ENCODE data around the gene MED12L.
A peak's percentile ranks its signal among the peaks of the same experiment; 100 is the strongest.

MED12L gene

GRCh38 chr3:151300539-151300938 lies 215.1 kb downstream of the MED12L start:
- H3K27ac ChIP-seq: no peak overlapping the region
- H4K20me1 ChIP-seq (ENCODE audit: insufficient read depth): no peaks in the 10 kb centered on the region
- H3K9ac ChIP-seq: no peak overlapping the region
- H3K4me1 ChIP-seq (ENCODE audit: low read depth, poor library complexity, severe bottlenecking): peaks cover 13% of the 10 kb centered on the region
- no peak overlapping the region for H3K4me3 ChIP-seq (IDR thresholded peaks at IDR 0.05; ENCODE audit: insufficient read depth, low read depth, low read length)
- no peaks in the 10 kb centered on the region for H3K36me3 ChIP-seq (ENCODE audit: insufficient read depth)
- no peak overlapping the region for H2AFZ ChIP-seq (ENCODE audit: low read depth)
- no peak overlapping the region for H3K4me2 ChIP-seq
- TF ChIP-seq, protein P1, sequence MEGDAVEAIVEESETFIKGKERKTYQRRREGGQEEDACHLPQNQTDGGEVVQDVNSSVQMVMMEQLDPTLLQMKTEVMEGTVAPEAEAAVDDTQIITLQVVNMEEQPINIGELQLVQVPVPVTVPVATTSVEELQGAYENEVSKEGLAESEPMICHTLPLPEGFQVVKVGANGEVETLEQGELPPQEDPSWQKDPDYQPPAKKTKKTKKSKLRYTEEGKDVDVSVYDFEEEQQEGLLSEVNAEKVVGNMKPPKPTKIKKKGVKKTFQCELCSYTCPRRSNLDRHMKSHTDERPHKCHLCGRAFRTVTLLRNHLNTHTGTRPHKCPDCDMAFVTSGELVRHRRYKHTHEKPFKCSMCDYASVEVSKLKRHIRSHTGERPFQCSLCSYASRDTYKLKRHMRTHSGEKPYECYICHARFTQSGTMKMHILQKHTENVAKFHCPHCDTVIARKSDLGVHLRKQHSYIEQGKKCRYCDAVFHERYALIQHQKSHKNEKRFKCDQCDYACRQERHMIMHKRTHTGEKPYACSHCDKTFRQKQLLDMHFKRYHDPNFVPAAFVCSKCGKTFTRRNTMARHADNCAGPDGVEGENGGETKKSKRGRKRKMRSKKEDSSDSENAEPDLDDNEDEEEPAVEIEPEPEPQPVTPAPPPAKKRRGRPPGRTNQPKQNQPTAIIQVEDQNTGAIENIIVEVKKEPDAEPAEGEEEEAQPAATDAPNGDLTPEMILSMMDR (conservative IDR thresholded peaks at IDR 0.05; ENCODE audit: low read depth, low read length): no peak
- no peaks in the 10 kb centered on the region for H3K79me2 ChIP-seq (ENCODE audit: insufficient read depth, low read depth)
- no peaks in the 10 kb centered on the region for H3K27me3 ChIP-seq (ENCODE audit: insufficient read depth, low read depth)

DNA sequence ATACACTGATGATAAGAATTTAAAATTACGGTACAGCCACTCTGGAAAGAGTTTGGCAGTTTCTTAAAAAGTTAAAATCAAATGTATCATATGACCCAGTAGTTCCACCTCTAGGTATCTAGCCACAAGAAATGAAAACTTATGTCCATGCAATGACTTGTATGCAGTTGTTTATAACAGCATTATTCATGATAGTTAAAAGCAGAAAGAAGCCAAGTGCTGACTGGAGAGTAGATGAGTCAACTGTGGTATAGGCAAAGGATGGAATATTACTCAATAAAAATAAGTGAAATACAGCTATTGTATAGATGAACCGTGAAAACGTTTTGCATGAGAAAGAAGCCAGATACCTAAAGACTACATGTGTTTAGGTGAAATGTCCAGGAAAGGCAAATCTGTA lies 216.3 kb downstream of the MED12L start:
- no peaks in the 10 kb centered on the region for H3K79me2 ChIP-seq (ENCODE audit: insufficient read depth, low read depth)
- H3K9ac ChIP-seq: no peak overlapping the region
- H3K4me3 ChIP-seq (IDR thresholded peaks at IDR 0.05; ENCODE audit: insufficient read depth, low read depth, low read length): no peak overlapping the region
- no peaks in the 10 kb centered on the region for H4K20me1 ChIP-seq (ENCODE audit: insufficient read depth)
- H3K36me3 ChIP-seq (ENCODE audit: insufficient read depth): no peaks in the 10 kb centered on the region
- H2AFZ ChIP-seq (ENCODE audit: low read depth): no peak overlapping the region
- H3K27ac ChIP-seq: no peak overlapping the region
- no peaks in the 10 kb centered on the region for H3K27me3 ChIP-seq (ENCODE audit: insufficient read depth, low read depth)
- TF ChIP-seq, protein P1 (conservative IDR thresholded peaks at IDR 0.05; ENCODE audit: low read depth, low read length): no peak
- no peak overlapping the region for H3K4me2 ChIP-seq
- peaks cover 25% of the 10 kb centered on the region for H3K4me1 ChIP-seq (ENCODE audit: low read depth, poor library complexity, severe bottlenecking)

GRCh38 chr3:151303751-151304150 lies 218.3 kb downstream of the MED12L start:
- H3K4me1 ChIP-seq (ENCODE audit: low read depth, poor library complexity, severe bottlenecking): peaks cover 31% of the 10 kb centered on the region
- no peak overlapping the region for H3K4me2 ChIP-seq
- H3K27ac ChIP-seq: no peak overlapping the region
- no peaks in the 10 kb centered on the region for H3K27me3 ChIP-seq (ENCODE audit: insufficient read depth, low read depth)
- no peak overlapping the region for H3K4me3 ChIP-seq (IDR thresholded peaks at IDR 0.05; ENCODE audit: insufficient read depth, low read depth, low read length)
- no peaks in the 10 kb centered on the region for H4K20me1 ChIP-seq (ENCODE audit: insufficient read depth)
- no peaks in the 10 kb centered on the region for H3K36me3 ChIP-seq (ENCODE audit: insufficient read depth)
- H3K9ac ChIP-seq: no peak overlapping the region
- TF ChIP-seq, protein P1 (conservative IDR thresholded peaks at IDR 0.05; ENCODE audit: low read depth, low read length): no peak
- no peak overlapping the region for H2AFZ ChIP-seq (ENCODE audit: low read depth)
- H3K79me2 ChIP-seq (ENCODE audit: insufficient read depth, low read depth): no peaks in the 10 kb centered on the region

DNA sequence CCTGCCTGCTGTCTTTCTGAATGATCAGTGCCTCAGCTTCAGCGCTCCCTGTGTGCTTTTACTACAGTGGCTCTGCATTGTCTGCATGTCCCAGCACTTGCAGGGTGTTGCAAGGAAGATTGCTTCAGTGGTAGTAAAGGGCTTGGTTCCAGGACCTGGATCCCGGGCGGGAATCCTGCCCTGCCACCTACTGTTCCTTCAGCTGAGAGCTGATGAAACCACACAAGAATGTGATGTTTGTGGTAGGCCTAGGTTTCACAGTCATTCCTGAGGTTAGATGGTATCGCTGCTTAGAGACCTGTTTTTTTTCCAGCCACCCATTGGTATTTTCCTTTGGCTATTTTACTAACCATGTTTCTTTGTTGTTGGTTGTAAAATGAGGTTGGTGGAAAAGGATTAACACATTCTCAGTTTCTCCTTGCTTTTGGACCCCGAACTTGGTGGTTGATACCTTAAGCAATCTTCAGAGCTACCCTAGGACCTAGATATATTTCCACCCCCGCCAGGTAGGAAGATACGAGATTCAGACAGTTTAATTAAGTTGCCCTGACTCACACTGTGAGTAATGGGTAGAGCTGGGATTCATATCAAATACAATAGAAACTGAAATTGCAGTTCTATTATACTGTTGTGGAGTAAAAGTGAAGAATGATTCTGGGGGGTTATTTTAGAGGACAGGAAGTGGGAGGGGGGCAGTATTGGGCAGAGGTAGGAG lies 219.8 kb downstream of the MED12L start:
- H3K79me2 ChIP-seq (ENCODE audit: insufficient read depth, low read depth): no peaks in the 10 kb centered on the region
- H3K36me3 ChIP-seq (ENCODE audit: insufficient read depth): no peaks in the 10 kb centered on the region
- peak overlapping the region; percentile 61 for H3K4me2 ChIP-seq
- H4K20me1 ChIP-seq (ENCODE audit: insufficient read depth): no peaks in the 10 kb centered on the region
- peaks cover 31% of the 10 kb centered on the region for H3K4me1 ChIP-seq (ENCODE audit: low read depth, poor library complexity, severe bottlenecking)
- H3K27me3 ChIP-seq (ENCODE audit: insufficient read depth, low read depth): no peaks in the 10 kb centered on the region
- H3K27ac ChIP-seq: peak overlapping the region; percentile 1; the same call in 1 of the 2 replicates
- no peak overlapping the region for H2AFZ ChIP-seq (ENCODE audit: low read depth)
- no peak overlapping the region for H3K9ac ChIP-seq
- TF ChIP-seq, protein P1 (conservative IDR thresholded peaks at IDR 0.05; ENCODE audit: low read depth, low read length): no peak
- H3K4me3 ChIP-seq (IDR thresholded peaks at IDR 0.05; ENCODE audit: insufficient read depth, low read depth, low read length): no peak overlapping the region
